ENCODE results near the gene CBFB. TPM values are rescaled to one million over a fixed set of nuclear protein-coding genes. Genes with fewer than 3 reads are reported as not detected.
A peak's percentile ranks its signal among the peaks of the same experiment; 100 is the strongest.

CBFB gene
- total RNA-seq, 2 experiments from 2014 or later = 58.8 to 59.6 TPM

DNA sequence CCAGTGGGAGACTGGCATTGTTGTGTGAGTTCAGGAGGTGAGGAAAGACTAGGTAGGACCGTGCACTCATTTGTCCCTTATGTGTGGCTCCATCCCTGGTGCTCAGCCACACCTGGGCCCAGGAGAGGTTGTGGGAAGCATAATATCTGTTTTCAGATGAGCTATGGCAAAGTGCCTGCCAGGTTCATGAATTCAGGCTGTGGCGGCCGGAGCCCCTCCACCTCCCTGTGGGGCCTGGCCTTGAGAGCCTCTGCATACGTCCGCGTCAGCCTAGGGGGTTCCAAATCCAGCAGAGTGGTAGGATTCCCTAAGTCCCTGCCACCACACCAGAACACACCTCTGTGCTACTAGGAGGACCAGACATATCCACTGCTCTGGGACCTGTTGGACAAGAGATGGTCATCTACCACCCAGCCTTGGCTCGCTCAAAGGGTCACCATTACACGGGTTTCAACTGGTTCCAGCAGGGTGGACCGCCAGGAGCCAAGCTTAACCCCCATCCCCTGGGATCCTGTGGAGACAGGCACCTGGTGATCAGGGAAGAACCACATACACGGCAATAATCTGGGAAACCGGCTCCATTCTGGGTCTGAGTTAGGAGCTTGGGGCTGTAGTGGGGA is 119.8 kb downstream of the CBFB start:
- intact Hi-C loops (cut with DNase I, micrococcal nuclease) = loop anchor here in 1 of 2 experiments (10.0 kb wide), 1 partner anchor 306 kb away; no protein-coding TSS in a partner anchor
- H3K9me3 Mint-ChIP-seq = no peaks in the 10 kb centered on the region
- no peaks in the 10 kb centered on the region for H3K27me3 ChIP-seq (ENCODE audit: control insufficient read depth in 1 of 2, insufficient read depth in 2 of 2, low read length in 2 of 2)
- H3K4me3 Mint-ChIP-seq = peak overlapping the region; percentile 51
- ChIA-PET CTCF (no interaction called here), POLR2A (interaction anchor here (3.0 kb wide), 1 partner anchor 11 kb away, joined by 29 read pairs; the partner anchor contains the start of genes FBXL8 and TRADD)
- H3K36me3 Mint-ChIP-seq (ENCODE audit: low read depth) = peaks cover 50% of the 10 kb centered on the region
- no peak overlapping the region for H3K27ac Mint-ChIP-seq
- H3K27me3 Mint-ChIP-seq = peaks cover 14% of the 10 kb centered on the region
- peaks cover 16% of the 10 kb centered on the region for H3K4me1 Mint-ChIP-seq (ENCODE audit: low read depth)
- no peak overlapping the region for H3K27ac ChIP-seq (ENCODE audit: low read depth in 1 of 2, low read length in 2 of 2)
- H3K4me3 ChIP-seq (ENCODE audit: low read length) = no peak overlapping the region
- TF ChIP-seq CTCF (IDR thresholded peaks at IDR 0.05) = no peak
- no peak for ATAC-seq (ENCODE audit: poor library complexity)
- peaks cover 44% of the 10 kb centered on the region for H3K36me3 ChIP-seq (ENCODE audit: insufficient read depth, low read length)
- peaks cover 31% of the 10 kb centered on the region for H3K4me1 ChIP-seq (ENCODE audit: insufficient read depth, low read length)
- H3K9me3 ChIP-seq (ENCODE audit: control insufficient read depth in 1 of 2, insufficient read depth in 1 of 2, low read length in 2 of 2) = peaks cover 0 to 7% of the 10 kb centered on the region in 2 experiments
- no peak for DNase-seq

- H3K9me3 Mint-ChIP-seq = no peaks in the 10 kb centered on the region
- Histone ChIP-seq H3K36me3 (ENCODE audit: insufficient read depth, low read length) (peaks cover 38% of the 10 kb centered on the region), H3K9me3 (ENCODE audit: control insufficient read depth in 1 of 2, insufficient read depth in 1 of 2, low read length in 2 of 2) (peaks cover 0 to 7% of the 10 kb centered on the region in 2 experiments), H3K4me1 (ENCODE audit: insufficient read depth, low read length) (peaks cover 37% of the 10 kb centered on the region), H3K27ac (ENCODE audit: low read depth in 1 of 2, low read length in 2 of 2) (no peak overlapping the region), H3K4me3 (ENCODE audit: low read length) (no peak overlapping the region), H3K27me3 (ENCODE audit: control insufficient read depth in 1 of 2, insufficient read depth in 2 of 2, low read length in 2 of 2) (no peaks in the 10 kb centered on the region)
- no peak overlapping the region for H3K27ac Mint-ChIP-seq
- H3K27me3 Mint-ChIP-seq = peaks cover 14% of the 10 kb centered on the region
- H3K4me3 Mint-ChIP-seq = no peak overlapping the region
- ChIA-PET POLR2A (interaction anchor here (3.0 kb wide), 1 partner anchor 10 kb away, joined by 29 read pairs; the partner anchor contains the start of genes FBXL8 and TRADD), CTCF (no interaction called here)
- intact Hi-C loops (cut with DNase I, micrococcal nuclease) = loop anchor here in 1 of 2 experiments (10.0 kb wide), 1 partner anchor 305 kb away; no protein-coding TSS in a partner anchor
- DNase-seq (no peak), ATAC-seq (ENCODE audit: poor library complexity) (no peak)
- TF ChIP-seq CTCF (IDR thresholded peaks at IDR 0.05) = peak; percentile 16
- peaks cover 16% of the 10 kb centered on the region for H3K4me1 Mint-ChIP-seq (ENCODE audit: low read depth)
- peaks cover 45% of the 10 kb centered on the region for H3K36me3 Mint-ChIP-seq (ENCODE audit: low read depth)
These were observed 120.5 kb downstream of the CBFB start for GRCh38 chr16:67149276-67150046.

- H3K36me3 ChIP-seq (ENCODE audit: insufficient read depth, low read length) = peaks cover 31% of the 10 kb centered on the region
- peak; percentile 5 for TF ChIP-seq CTCF (IDR thresholded peaks at IDR 0.05)
- peaks cover 0 to 7% of the 10 kb centered on the region in 2 experiments for H3K9me3 ChIP-seq (ENCODE audit: control insufficient read depth in 1 of 2, insufficient read depth in 1 of 2, low read length in 2 of 2)
- H3K4me3 Mint-ChIP-seq = no peak overlapping the region
- peaks cover 45% of the 10 kb centered on the region for H3K4me1 ChIP-seq (ENCODE audit: insufficient read depth, low read length)
- DNase-seq (peak in 7 of 14 experiments; percentile 9 to 73 (median 41)), ATAC-seq (ENCODE audit: poor library complexity) (peak; percentile 70)
- intact Hi-C loops (cut with DNase I, micrococcal nuclease) = no loop called here
- no peaks in the 10 kb centered on the region for H3K27me3 ChIP-seq (ENCODE audit: control insufficient read depth in 1 of 2, insufficient read depth in 2 of 2, low read length in 2 of 2)
- H3K27me3 Mint-ChIP-seq = peaks cover 14% of the 10 kb centered on the region
- no peak overlapping the region for H3K27ac ChIP-seq (ENCODE audit: low read depth in 1 of 2, low read length in 2 of 2)
- CTCF ChIA-PET = interaction anchor here (1.0 to 1.3 kb wide), 3 partner anchors 9 to 132 kb away, joined by 3 to 4 read pairs (median 3); partner anchors contain the start of genes FBXL8 and TRADD
- H3K27ac Mint-ChIP-seq = no peak overlapping the region
- H3K36me3 Mint-ChIP-seq (ENCODE audit: low read depth) = peaks cover 37% of the 10 kb centered on the region
- H3K9me3 Mint-ChIP-seq = no peaks in the 10 kb centered on the region
- peaks cover 18% of the 10 kb centered on the region for H3K4me1 Mint-ChIP-seq (ENCODE audit: low read depth)
- H3K4me3 ChIP-seq (ENCODE audit: low read length) = peak overlapping the region; percentile 57
- POLR2A ChIA-PET = interaction anchor here (0.7 to 3.0 kb wide), 8 partner anchors 9 to 196 kb away, joined by 3 to 29 read pairs (median 5); partner anchors contain the start of genes CBFB, FBXL8, FHOD1 and HSF4
These were observed 121.3 kb downstream of the CBFB start for GRCh38 chr16:67150047-67150832.

All from CD4-positive, alpha-beta T cell (primary cell).